Measurements from ENCODE around the gene RNASE12.

The RNASE12 gene

DNA sequence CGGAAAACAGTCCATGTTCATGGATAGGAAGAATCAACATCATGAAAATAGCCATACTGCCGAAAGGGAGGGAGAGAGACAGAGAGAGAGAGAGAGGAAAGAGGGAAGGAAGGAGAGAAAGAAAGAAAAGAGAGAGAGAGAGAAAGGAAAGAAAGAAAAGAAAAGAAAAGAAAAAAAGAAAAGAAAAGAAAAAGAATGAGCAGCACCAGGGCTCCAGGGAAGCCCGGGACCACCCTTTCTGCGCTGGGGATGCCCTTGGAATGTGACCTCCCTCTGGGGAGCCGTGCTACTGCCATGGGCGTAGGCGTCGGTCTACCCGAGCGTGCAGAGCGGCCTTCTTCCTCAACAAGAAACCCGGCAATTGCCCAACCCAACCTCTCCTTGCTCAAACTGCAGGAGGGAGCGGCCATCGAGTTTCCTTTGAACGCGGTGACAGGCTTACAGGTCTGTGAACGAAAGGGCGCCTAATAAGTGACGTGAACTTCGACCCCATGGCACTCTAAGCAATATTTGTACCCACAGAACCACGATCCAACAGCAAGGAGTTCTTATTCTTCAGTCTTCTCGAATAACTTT is 33.4 kb upstream of the RNASE12 start:
- TF ChIP-seq CEBPB (IDR thresholded peaks at IDR 0.05) (peak; percentile 70; the same call in 1 of the 2 replicates), TCF12 (IDR thresholded peaks at IDR 0.05; ENCODE audit: low read depth) (no peak), NFIC (IDR thresholded peaks at IDR 0.05) (no peak), EGR1 (IDR thresholded peaks at IDR 0.05) (peak; percentile 89), TEAD4 (IDR thresholded peaks at IDR 0.05) (peak; percentile 78; the same call in 1 of the 2 replicates), YY1 (IDR thresholded peaks at IDR 0.05; ENCODE audit: low read depth) (no peak), EP300 (IDR thresholded peaks at IDR 0.05; ENCODE audit: borderline replicate concordance) (no peak), FOXM1 (IDR thresholded peaks at IDR 0.05; ENCODE audit: borderline replicate concordance, low read depth) (no peak), ZBTB7A (IDR thresholded peaks at IDR 0.05; ENCODE audit: low read depth) (no peak)
- TF ChIP-seq, protein P1, sequence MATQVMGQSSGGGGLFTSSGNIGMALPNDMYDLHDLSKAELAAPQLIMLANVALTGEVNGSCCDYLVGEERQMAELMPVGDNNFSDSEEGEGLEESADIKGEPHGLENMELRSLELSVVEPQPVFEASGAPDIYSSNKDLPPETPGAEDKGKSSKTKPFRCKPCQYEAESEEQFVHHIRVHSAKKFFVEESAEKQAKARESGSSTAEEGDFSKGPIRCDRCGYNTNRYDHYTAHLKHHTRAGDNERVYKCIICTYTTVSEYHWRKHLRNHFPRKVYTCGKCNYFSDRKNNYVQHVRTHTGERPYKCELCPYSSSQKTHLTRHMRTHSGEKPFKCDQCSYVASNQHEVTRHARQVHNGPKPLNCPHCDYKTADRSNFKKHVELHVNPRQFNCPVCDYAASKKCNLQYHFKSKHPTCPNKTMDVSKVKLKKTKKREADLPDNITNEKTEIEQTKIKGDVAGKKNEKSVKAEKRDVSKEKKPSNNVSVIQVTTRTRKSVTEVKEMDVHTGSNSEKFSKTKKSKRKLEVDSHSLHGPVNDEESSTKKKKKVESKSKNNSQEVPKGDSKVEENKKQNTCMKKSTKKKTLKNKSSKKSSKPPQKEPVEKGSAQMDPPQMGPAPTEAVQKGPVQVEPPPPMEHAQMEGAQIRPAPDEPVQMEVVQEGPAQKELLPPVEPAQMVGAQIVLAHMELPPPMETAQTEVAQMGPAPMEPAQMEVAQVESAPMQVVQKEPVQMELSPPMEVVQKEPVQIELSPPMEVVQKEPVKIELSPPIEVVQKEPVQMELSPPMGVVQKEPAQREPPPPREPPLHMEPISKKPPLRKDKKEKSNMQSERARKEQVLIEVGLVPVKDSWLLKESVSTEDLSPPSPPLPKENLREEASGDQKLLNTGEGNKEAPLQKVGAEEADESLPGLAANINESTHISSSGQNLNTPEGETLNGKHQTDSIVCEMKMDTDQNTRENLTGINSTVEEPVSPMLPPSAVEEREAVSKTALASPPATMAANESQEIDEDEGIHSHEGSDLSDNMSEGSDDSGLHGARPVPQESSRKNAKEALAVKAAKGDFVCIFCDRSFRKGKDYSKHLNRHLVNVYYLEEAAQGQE (IDR thresholded peaks at IDR 0.05; ENCODE audit: low read depth) = no peak
- TF ChIP-seq, protein P2, sequence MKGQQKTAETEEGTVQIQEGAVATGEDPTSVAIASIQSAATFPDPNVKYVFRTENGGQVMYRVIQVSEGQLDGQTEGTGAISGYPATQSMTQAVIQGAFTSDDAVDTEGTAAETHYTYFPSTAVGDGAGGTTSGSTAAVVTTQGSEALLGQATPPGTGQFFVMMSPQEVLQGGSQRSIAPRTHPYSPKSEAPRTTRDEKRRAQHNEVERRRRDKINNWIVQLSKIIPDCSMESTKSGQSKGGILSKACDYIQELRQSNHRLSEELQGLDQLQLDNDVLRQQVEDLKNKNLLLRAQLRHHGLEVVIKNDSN (IDR thresholded peaks at IDR 0.05) = no peak

DNA sequence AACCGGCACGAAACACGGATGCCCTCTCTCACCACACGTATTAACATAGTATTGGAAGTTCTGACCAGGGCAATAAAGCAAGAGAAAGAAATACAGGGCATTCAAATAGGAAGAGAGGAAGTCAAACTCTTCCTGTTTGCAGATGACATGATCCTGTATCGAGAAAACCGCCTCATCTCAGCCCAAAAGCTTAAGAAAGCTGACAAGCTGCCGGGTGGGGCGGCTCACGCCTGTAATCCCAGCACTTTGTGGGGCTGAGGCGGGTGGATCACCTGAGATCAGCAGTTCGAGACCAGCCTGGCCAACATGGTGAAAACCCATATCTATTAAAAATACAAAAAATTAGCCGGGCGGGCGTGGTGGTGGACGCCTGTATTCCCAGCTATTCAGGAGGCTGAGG is 32.6 kb upstream of the RNASE12 start:
- TF ChIP-seq TCF12 (IDR thresholded peaks at IDR 0.05; ENCODE audit: low read depth) (no peak), EP300 (IDR thresholded peaks at IDR 0.05; ENCODE audit: borderline replicate concordance) (no peak), NFIC (IDR thresholded peaks at IDR 0.05) (no peak), RAD21 (IDR thresholded peaks at IDR 0.05; ENCODE audit: low read depth) (no peak), TEAD4 (IDR thresholded peaks at IDR 0.05) (no peak), CREB1 (IDR thresholded peaks at IDR 0.05; ENCODE audit: low read depth) (no peak), CEBPB (IDR thresholded peaks at IDR 0.05) (no peak), ZBTB7A (IDR thresholded peaks at IDR 0.05; ENCODE audit: low read depth) (no peak)
- TF ChIP-seq, protein P2 (IDR thresholded peaks at IDR 0.05) = no peak

DNA sequence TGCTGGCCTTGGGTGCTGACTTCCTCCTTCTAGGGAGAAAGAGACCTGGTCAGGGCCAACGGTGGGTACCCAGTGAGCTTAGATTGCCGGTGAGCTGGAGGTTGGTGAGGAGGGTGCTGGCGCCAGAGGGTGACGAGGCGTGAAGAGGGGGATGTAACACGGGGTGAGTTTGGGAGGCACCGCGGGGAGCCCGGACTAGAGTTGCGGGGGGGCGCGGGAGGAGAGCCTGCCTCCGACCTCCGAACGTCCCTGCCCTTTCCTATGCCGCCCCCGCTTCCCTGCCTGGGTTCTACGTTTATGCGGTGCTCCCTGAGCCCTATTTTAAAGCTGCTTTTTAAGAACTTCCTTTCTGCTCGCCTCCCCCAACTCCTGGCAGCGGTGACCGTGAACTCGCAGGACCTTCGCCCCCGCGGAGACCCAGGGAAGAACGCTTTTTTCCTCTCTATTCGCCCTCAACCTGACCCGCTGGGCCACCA is 31.7 kb upstream of the RNASE12 start:
- TF ChIP-seq, protein P3, sequence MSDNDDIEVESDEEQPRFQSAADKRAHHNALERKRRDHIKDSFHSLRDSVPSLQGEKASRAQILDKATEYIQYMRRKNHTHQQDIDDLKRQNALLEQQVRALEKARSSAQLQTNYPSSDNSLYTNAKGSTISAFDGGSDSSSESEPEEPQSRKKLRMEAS (IDR thresholded peaks at IDR 0.05) = no peak
- TF ChIP-seq EP300 (IDR thresholded peaks at IDR 0.05; ENCODE audit: borderline replicate concordance) = no peak
- TF ChIP-seq, protein P2 (IDR thresholded peaks at IDR 0.05) = no peak
- no peak for TF ChIP-seq TAF1 (IDR thresholded peaks at IDR 0.05; ENCODE audit: low read depth)
- TF ChIP-seq NFIC (IDR thresholded peaks at IDR 0.05) = no peak
- TF ChIP-seq RAD21 (IDR thresholded peaks at IDR 0.05; ENCODE audit: low read depth) = no peak
- no peak for TF ChIP-seq CREB1 (IDR thresholded peaks at IDR 0.05; ENCODE audit: low read depth)
- no peak for TF ChIP-seq TCF12 (IDR thresholded peaks at IDR 0.05; ENCODE audit: low read depth)
- no peak for TF ChIP-seq FOXM1 (IDR thresholded peaks at IDR 0.05; ENCODE audit: borderline replicate concordance, low read depth)
- no peak for TF ChIP-seq EGR1 (IDR thresholded peaks at IDR 0.05)
- no peak for TF ChIP-seq YY1 (IDR thresholded peaks at IDR 0.05; ENCODE audit: low read depth)
- TF ChIP-seq CEBPB (IDR thresholded peaks at IDR 0.05) = no peak
- TF ChIP-seq, protein P1 (IDR thresholded peaks at IDR 0.05; ENCODE audit: low read depth) = no peak
- no peak for TF ChIP-seq TEAD4 (IDR thresholded peaks at IDR 0.05)
- no peak for TF ChIP-seq ZBTB7A (IDR thresholded peaks at IDR 0.05; ENCODE audit: low read depth)

DNA sequence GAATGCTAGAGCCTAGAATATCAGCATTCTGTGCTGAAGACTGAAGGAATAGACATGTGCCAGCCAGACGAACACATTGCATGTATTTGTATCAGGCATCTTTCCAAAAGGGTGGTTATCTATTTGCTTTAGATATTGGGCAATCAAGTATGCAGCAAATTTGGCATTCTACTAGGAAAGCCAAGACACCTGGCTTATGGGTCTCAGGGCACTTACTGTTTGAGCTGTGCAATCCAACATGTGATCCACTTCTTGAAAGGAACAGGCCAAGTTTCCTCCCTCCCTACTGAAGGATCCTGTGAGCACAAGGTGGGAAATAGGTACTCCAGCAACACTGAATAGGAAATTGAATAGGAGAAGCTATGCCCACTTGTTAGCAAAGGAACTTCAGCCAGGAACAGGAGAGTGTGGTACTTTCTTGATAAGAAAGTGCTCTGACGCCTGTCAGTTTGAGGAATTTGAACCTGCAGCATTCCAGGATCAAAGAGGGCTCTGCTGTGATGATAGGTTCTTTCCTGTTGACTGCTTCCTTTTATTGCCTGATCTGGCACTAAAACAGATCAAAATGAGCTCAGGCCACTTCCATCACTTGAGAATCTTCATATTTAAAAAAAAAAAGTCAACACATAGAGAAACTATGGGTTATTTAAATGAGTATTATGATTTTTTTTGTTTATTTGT is 29.8 kb upstream of the RNASE12 start:
- TF ChIP-seq, protein P2 (IDR thresholded peaks at IDR 0.05) = no peak
- no peak for TF ChIP-seq TCF12 (IDR thresholded peaks at IDR 0.05; ENCODE audit: low read depth)

DNA sequence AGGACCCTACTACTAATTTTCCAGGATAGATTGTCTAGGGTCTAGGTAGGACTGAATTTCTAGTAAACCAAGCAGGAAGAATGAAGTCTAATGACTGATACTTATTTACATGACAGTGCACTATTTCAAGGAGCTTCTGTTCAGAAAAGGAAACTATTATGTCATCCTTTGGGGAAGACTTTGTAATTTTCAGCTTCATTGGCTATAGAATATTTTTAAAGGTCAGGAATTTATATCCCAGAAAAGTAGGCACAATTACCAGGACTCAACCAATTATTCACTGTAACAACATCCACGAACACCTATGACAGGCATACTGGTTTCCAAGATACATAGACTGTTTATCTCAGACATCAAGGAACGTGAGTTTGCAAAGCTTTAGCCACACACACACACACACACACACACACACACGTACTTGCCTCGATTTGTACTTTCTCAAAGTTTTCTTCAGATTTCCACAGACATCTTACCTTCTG is 27.1 kb upstream of the RNASE12 start:
- no peak for TF ChIP-seq NFIC (IDR thresholded peaks at IDR 0.05)
- no peak for TF ChIP-seq TCF12 (IDR thresholded peaks at IDR 0.05; ENCODE audit: low read depth)
- TF ChIP-seq CREB1 (IDR thresholded peaks at IDR 0.05; ENCODE audit: low read depth) = no peak
- TF ChIP-seq RAD21 (IDR thresholded peaks at IDR 0.05; ENCODE audit: low read depth) = no peak
- TF ChIP-seq, protein P2 (IDR thresholded peaks at IDR 0.05) = no peak
- TF ChIP-seq, protein P3 (IDR thresholded peaks at IDR 0.05) = no peak
- TF ChIP-seq CEBPB (IDR thresholded peaks at IDR 0.05) = no peak
- no peak for TF ChIP-seq TEAD4 (IDR thresholded peaks at IDR 0.05)
- TF ChIP-seq, protein P1 (IDR thresholded peaks at IDR 0.05; ENCODE audit: low read depth) = no peak
- TF ChIP-seq EP300 (IDR thresholded peaks at IDR 0.05; ENCODE audit: borderline replicate concordance) = no peak
- no peak for TF ChIP-seq ZBTB7A (IDR thresholded peaks at IDR 0.05; ENCODE audit: low read depth)

All from Ishikawa (cell line).